Left renal cortex interstitium (tissue), 4 donors: ENCODE data around the gene ZNF597. TPM values are rescaled to one million over a fixed set of nuclear protein-coding genes. Genes with fewer than 3 reads are reported as not detected.

Experiments
- polyA plus RNA-seq, 4 donors: library from polyadenylated mRNA; unstranded; fragments of 120-200 nt; gene quantifications; one replicate each; pipeline ENCODE4 v1.2.1, GENCODE V29; 2013; ENCODE audit not compliant: insufficient read length in 4 of 4

The ZNF597 gene
- polyA plus RNA-seq, 4 donors: 3.2 to 4.5 (median 3.7) TPM

Other genes with a start within 250 kb of the ZNF597 start
- gene ZNF200, start 208.3 kb downstream of the ZNF597 start, polyA plus RNA-seq: 10 to 100 TPM; 12.2 to 14.3 (median 13.3) TPM
- gene MEFV, start 186.9 kb downstream of the ZNF597 start, polyA plus RNA-seq: under 1 TPM; 0.16 to 0.51 (median 0.29) TPM
- gene ZNF263, start 160.0 kb downstream of the ZNF597 start, polyA plus RNA-seq: 10 to 100 TPM; 42.5 to 53.0 (median 48.0) TPM
- 10 to 100 TPM in 3 of 4 donors, 1 to 10 TPM in 1; 9.9 to 14.2 (median 12.9) TPM for gene TIGD7, start 138.1 kb downstream of the ZNF597 start, polyA plus RNA-seq
- gene ZNF75A, start 138.0 kb downstream of the ZNF597 start, polyA plus RNA-seq: 10 to 100 TPM; 36.3 to 65.8 (median 55.8) TPM
- gene OR2C1, start 87.6 kb downstream of the ZNF597 start, polyA plus RNA-seq: under 1 TPM; 0.37 to 0.99 (median 0.76) TPM
- gene ZSCAN32, start 42.5 kb downstream of the ZNF597 start, polyA plus RNA-seq: 10 to 100 TPM; 16.7 to 23.1 (median 20.6) TPM
- gene ZNF174, start 42.3 kb downstream of the ZNF597 start, polyA plus RNA-seq: 10 to 100 TPM; 14.3 to 16.5 (median 15.5) TPM
- gene NAA60, start 176 bp upstream of the ZNF597 start, polyA plus RNA-seq: 10 to 100 TPM; 66.5 to 71.3 (median 67.4) TPM
- gene C16orf90, start 52.0 kb upstream of the ZNF597 start, polyA plus RNA-seq: under 1 TPM in 1 of 4 donors, not detected in 3; 0.17 TPM
- gene CLUAP1, start 57.5 kb upstream of the ZNF597 start, polyA plus RNA-seq: 10 to 100 TPM; 55.7 to 66.2 (median 58.4) TPM
- gene NLRC3, start 133.9 kb upstream of the ZNF597 start, polyA plus RNA-seq: 1 to 10 TPM; 1.2 to 2.6 (median 2.0) TPM
- gene SLX4, start 168.1 kb upstream of the ZNF597 start, polyA plus RNA-seq: 1 to 10 TPM; 3.7 to 8.6 (median 6.3) TPM
- 10 to 100 TPM; 26.4 to 56.5 (median 33.9) TPM for gene DNASE1, start 211.2 kb upstream of the ZNF597 start, polyA plus RNA-seq